ENCODE measurements around the gene PPP4R1.

- TF ChIP-seq POLR2AphosphoS5 (IDR thresholded peaks at IDR 0.05; ENCODE audit: low read depth, low read length) (no peak), TAF1 (IDR thresholded peaks at IDR 0.05; ENCODE audit: borderline replicate concordance, low read depth, low read length) (no peak), POLR2A (IDR thresholded peaks at IDR 0.05; ENCODE audit: low read depth, low read length) (no peak)
Measured at GRCh38 chr18:9563331-9563730, 51.0 kb downstream of the PPP4R1 start.
